Activated naive CD8-positive, alpha-beta T cell treated with anti-CD3 and anti-CD28 coated beads, Interleukin-2, amount 50 U/mL, for 24 hours (primary cell): Measurements from ENCODE around the gene KRTAP9-1.
A peak's percentile ranks its signal among the peaks of the same experiment; 100 is the strongest.
"Not testable (repeated sequence)": the region's sequence is repeated elsewhere in the genome, so short reads cannot be mapped to it uniquely, and the experiment has no call there.

Experiments
- ATAC-seq: fragments of 150-1000 bp; cut with Tn5 transposase; one replicate; pipeline ENCODE4 v1.10.0; 2021
- DNase-seq: peaks from one replicate; pipeline ENCODE4 v3.0.0; 2021
- H3K27ac Mint-ChIP-seq: one replicate; pipeline ENCODE4 v1.8.0; 2021; ENCODE audit warnings: mild to moderate bottlenecking, mixed read lengths
- H3K27me3 Mint-ChIP-seq: one replicate; pipeline ENCODE4 v1.8.0; 2021; ENCODE audit warnings: mixed read lengths
- H3K36me3 Mint-ChIP-seq: one replicate; pipeline ENCODE4 v1.8.0; 2021; ENCODE audit warnings: low read depth, mixed read lengths
- H3K4me1 Mint-ChIP-seq: one replicate; pipeline ENCODE4 v1.8.0; 2021; ENCODE audit warnings: mixed read lengths
- H3K4me3 Mint-ChIP-seq: one replicate; pipeline ENCODE4 v1.8.0; 2021; ENCODE audit warnings: mild to moderate bottlenecking, moderate library complexity, mixed read lengths
- H3K9me3 Mint-ChIP-seq: one replicate; pipeline ENCODE4 v1.8.0; 2021; ENCODE audit warnings: mixed read lengths

KRTAP9-1 gene

DNA sequence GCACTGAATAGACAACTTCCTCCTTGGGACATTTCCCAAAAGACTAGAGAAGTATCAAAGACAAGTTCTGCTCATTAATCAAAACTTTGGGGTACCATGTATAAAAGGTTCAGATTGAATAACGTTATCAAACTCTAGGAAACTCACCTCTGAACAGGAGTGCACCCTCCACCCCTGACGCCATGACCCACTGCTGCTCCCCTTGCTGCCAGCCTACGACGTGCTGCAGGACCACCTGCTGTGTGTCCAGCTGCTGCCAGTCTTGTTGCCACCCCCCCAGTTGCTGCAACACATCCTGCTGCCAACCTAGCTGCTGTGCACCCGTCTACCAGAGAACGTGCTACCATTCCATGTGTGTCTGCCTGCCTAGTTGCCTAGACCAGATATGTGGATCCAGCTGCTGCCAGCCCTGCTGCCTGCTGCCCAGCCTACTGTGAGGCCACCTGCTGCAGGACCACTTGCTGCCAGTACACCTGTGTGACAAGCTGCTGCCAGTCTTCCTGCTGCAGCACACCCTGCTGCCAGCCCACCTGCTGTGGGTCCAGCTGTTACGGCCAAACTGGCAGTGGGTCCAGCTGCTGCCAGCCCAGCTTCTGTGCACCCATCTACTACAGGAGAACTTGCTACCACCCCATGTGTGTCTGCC is 23.0 kb downstream of the KRTAP9-1 start:
- DNase-seq (no peak), ATAC-seq (no peak)
- Mint-ChIP-seq H3K36me3 (no peaks in the 10 kb centered on the region), H3K4me1 (peaks cover 11% of the 10 kb centered on the region), H3K27me3 (peaks cover 2% of the 10 kb centered on the region), H3K9me3 (no peaks in the 10 kb centered on the region), H3K27ac (no peak overlapping the region), H3K4me3 (no peak overlapping the region)

DNA sequence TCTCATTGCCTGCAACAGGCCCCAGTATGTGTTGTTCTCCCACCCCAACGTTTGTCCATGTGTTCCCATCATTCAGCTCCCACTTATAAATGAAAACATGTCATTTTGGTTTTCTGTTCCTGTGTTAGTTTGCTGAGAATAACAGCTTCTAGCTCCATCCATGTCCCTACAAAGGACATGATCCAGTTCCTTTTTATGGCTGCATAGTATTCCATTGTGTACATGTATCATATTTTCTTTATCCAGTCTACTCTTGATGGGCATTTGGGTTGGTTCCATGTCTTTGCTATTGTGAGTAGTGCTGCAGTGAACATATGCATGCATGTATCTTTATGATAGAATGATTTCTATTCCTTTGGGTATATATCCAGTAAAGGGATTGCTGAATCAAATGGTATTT is 26.0 kb downstream of the KRTAP9-1 start:
- ATAC-seq (no peak), DNase-seq (no peak)
- no peak overlapping the region for H3K27ac Mint-ChIP-seq
- no peaks in the 10 kb centered on the region for H3K36me3 Mint-ChIP-seq
- H3K4me1 Mint-ChIP-seq: peaks cover 11% of the 10 kb centered on the region
- H3K4me3 Mint-ChIP-seq: no peak overlapping the region
- H3K27me3 Mint-ChIP-seq: peaks cover 2% of the 10 kb centered on the region
- H3K9me3 Mint-ChIP-seq: peaks cover 10% of the 10 kb centered on the region

DNA sequence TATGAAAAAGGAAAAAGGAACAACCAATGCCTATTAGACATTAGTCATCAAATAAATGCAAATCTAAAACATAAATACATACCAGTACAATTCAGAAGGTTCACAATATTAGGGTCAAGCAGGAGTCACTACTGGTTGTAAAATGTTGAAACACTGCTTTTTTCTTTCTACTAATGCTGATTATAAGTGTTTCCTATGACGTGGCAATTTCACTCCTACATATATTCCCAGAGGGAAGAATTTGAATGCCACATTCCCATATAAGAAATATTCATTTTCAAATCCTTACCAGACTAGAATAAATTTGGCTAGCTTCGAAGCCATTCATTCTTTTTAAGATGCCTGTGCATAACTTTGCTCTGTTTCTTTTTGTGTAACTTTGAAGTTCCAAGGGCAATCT is 34.1 kb downstream of the KRTAP9-1 start:
- H3K4me3 Mint-ChIP-seq: no peak overlapping the region
- H3K27ac Mint-ChIP-seq: no peak overlapping the region
- H3K9me3 Mint-ChIP-seq: peaks cover 10% of the 10 kb centered on the region
- DNase-seq (no peak), ATAC-seq (no peak)
- no peaks in the 10 kb centered on the region for H3K27me3 Mint-ChIP-seq
- no peaks in the 10 kb centered on the region for H3K36me3 Mint-ChIP-seq
- H3K4me1 Mint-ChIP-seq: no peaks in the 10 kb centered on the region

DNA sequence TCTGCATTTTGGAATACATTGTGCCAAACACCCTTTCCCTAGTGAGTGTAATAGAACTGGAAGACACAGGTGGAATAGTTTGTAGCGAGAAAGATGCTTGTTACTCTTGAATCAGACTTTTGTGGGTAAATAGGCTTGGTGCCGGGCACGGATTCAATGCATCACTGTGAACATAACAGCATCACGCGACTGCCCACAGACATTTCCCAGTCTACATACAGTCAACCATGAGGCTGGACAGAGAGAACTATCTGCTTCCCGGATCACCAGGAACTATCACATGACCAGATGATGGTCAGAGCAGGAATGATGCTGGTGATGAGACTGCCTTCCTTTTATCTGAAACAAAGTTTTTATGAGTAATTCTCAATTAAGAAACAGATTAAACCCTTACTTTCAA is 36.4 kb downstream of the KRTAP9-1 start:
- no peaks in the 10 kb centered on the region for H3K9me3 Mint-ChIP-seq
- ATAC-seq: no peak
- H3K36me3 Mint-ChIP-seq: no peaks in the 10 kb centered on the region
- no peaks in the 10 kb centered on the region for H3K27me3 Mint-ChIP-seq
- no peak overlapping the region for H3K4me3 Mint-ChIP-seq
- no peak overlapping the region for H3K27ac Mint-ChIP-seq
- no peak for DNase-seq
- H3K4me1 Mint-ChIP-seq: peaks cover 3% of the 10 kb centered on the region

DNA sequence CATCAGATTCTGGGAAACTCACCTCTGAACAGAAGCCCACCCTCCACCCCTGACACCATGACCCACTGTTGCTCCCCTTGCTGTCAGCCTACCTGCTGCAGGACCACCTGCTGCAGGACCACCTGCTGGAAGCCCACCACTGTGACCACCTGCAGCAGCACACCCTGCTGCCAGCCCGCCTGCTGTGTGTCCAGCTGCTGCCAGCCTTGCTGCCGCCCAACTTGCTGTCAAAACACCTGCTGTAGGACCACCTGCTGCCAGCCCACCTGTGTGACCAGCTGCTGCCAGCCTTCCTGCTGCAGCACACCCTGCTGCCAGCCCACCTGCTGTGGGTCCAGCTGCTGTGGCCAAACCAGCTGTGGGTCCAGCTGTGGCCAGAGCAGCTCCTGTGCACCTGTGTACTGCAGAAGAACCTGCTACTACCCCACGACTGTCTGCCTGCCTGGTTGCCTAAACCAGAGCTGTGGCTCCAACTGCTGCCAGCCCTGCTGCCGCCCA is 37.0 kb downstream of the KRTAP9-1 start, which contains the start of gene KRTAP9-2:
Gene KRTAP9-2, plus strand, starts transcription at position 51 of the 498 bp plus-strand sequence. Its CDS starts 7 bp downstream, at position 58.
- not testable (repeated sequence) for H3K36me3 Mint-ChIP-seq, H3K27me3 Mint-ChIP-seq, H3K4me1 Mint-ChIP-seq, ATAC-seq, DNase-seq, H3K4me3 Mint-ChIP-seq, H3K27ac Mint-ChIP-seq, H3K9me3 Mint-ChIP-seq

DNA sequence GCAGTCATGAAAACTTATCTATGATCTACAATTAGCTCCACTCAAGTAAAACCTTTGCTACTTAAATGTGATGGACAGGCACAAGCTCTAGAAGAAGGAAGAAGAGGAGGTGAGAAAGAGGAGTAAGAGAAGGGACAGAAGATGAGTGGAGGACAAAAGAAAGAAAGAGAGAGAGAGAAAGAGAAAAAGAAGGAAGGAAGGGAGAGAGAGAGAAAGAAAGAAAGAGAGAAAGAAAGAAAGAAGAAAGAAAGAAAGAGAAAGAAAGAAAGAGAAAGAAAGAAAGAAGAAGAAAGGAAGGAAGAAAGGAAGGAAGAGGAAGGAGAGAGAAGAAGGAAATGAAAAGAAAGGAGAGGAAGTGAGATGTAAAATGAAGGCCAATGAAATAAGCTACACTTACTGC is 40.4 kb downstream of the KRTAP9-1 start:
- ATAC-seq: no peak
- no peaks in the 10 kb centered on the region for H3K36me3 Mint-ChIP-seq
- H3K4me3 Mint-ChIP-seq: no peak overlapping the region

DNA sequence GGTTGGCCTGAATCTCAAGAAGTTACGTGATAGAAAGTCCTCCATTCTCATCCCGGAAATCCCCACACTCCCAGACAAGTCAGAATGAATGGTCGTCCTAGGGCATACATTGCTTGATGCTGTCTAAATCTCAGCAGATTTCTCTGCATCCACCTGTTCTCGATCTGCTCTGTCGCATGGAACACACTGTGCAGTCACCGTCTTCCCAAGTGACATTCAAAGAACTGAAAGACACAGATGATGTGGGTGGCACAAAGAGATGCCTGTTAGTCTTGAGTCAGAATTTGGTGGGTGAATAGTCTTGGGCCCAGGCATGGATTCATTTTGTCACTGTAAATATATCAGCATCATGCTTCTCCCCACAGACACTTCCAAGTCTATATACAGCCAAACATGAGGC is 42.0 kb downstream of the KRTAP9-1 start:
- DNase-seq (no peak), ATAC-seq (no peak)
- H3K9me3 Mint-ChIP-seq: no peaks in the 10 kb centered on the region
- H3K27ac Mint-ChIP-seq: no peak overlapping the region
- peaks cover 3% of the 10 kb centered on the region for H3K4me1 Mint-ChIP-seq
- no peaks in the 10 kb centered on the region for H3K27me3 Mint-ChIP-seq
- no peak overlapping the region for H3K4me3 Mint-ChIP-seq
- H3K36me3 Mint-ChIP-seq: no peaks in the 10 kb centered on the region

More for the DNA sequence above, 40.4 kb downstream of the KRTAP9-1 start:
- peaks cover 3% of the 10 kb centered on the region for H3K4me1 Mint-ChIP-seq
- DNase-seq: no peak
- peak overlapping the region; percentile 3 for H3K27ac Mint-ChIP-seq
- no peaks in the 10 kb centered on the region for H3K9me3 Mint-ChIP-seq
- H3K27me3 Mint-ChIP-seq: no peaks in the 10 kb centered on the region

DNA sequence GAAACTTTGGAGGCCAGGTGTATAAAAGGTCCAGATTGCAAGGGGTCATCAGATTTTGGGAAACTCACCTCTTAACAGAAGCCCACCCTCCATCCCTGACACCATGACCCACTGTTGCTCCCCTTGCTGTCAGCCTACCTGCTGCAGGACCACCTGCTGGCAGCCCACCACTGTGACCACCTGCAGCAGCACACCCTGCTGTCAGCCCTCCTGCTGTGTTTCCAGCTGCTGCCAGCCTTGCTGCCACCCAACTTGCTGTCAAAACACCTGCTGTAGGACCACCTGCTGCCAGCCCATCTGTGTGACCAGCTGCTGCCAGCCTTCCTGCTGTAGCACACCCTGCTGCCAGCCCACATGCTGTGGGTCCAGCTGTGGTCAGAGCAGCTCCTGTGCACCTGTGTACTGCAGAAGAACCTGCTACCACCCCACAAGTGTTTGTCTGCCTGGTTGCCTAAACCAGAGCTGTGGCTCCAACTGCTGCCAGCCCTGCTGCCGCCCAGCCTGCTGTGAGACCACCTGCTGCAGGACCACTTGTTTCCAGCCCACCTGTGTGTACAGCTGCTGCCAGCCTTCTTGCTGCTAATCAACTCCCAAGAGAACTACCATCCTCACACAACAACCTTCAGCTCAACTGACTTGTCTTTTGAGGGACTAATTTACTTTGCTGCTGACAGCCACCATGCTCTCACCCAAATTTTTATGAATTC is 42.9 kb downstream of the KRTAP9-1 start, which contains the start of gene KRTAP9-3:
Gene KRTAP9-3, plus strand, starts transcription at position 51 of the 707 bp plus-strand sequence. Its CDS starts 53 bp downstream, at position 104.
- not testable (repeated sequence) for H3K9me3 Mint-ChIP-seq, H3K27ac Mint-ChIP-seq, ATAC-seq, H3K27me3 Mint-ChIP-seq, DNase-seq, H3K4me1 Mint-ChIP-seq, H3K4me3 Mint-ChIP-seq, H3K36me3 Mint-ChIP-seq

DNA sequence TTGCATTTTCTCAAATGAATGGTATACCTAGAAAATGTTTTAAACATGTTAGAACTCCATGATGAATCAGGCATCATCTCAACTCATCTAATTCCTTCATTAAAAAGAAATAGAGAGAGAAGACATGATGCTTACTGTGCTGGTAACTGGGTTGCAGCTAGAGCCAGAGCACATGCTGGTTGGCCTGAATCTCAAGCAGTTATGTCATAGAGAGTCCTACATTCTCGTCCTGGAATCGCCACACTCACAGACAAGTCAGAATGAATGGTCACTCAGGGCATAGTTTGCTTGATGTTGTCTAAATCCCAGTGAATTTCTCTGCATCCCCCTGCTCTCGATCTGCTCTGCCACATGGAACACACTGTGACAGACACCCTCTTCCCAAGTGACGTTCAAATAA is 47.4 kb downstream of the KRTAP9-1 start:
- H3K27ac Mint-ChIP-seq, H3K27me3 Mint-ChIP-seq, H3K36me3 Mint-ChIP-seq, DNase-seq, ATAC-seq, H3K4me1 Mint-ChIP-seq, H3K9me3 Mint-ChIP-seq, H3K4me3 Mint-ChIP-seq: not testable (repeated sequence)

DNA sequence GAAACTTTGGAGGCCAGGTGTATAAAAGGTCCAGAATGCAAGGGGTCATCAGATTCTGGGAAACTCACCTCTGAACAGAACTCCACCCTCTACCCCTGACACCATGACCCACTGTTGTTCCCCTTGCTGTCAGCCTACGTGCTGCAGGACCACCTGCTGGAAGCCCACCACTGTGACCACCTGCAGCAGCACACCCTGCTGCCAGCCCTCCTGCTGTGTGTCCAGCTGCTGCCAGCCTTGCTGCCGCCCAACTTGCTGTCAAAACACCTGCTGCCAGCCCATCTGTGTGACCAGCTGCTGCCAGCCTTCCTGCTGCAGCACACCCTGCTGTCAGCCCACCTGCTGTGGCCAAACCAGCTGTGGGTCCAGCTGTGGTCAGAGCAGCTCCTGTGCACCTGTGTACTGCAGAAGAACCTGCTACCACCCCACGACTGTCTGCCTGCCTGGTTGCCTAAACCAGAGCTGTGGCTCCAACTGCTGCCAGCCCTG is 48.3 kb downstream of the KRTAP9-1 start, which contains the start of gene KRTAP9-8:
Gene KRTAP9-8, plus strand, starts transcription at position 51 of the 489 bp plus-strand sequence. Its CDS starts 53 bp downstream, at position 104.
- H3K36me3 Mint-ChIP-seq, DNase-seq, H3K4me3 Mint-ChIP-seq, H3K27me3 Mint-ChIP-seq, H3K4me1 Mint-ChIP-seq, H3K9me3 Mint-ChIP-seq, H3K27ac Mint-ChIP-seq, ATAC-seq: not testable (repeated sequence)
